Measurements from ENCODE around the gene ANO3.

Gene ANO3

DNA sequence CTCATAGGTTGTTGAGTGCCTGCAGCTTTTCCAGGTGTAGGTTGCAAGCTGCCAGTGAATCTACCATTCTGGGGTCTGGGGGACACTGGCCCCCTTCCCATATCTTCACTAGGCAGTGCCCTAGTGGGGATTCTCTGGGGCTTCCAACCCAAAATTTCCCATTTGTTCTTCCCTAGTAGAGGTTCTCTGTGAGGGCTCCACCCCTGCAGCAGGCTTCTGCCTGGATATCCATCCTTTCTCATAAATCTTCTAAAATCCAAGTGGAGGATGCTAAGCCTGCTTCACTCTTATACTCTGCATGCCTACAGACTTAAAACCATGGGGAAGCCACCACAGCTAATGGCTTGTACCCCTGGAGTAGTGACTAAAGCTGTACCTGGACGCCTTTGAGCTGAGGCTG is 33.4 kb downstream of the ANO3 start:
- no peak for DNase-seq

DNA sequence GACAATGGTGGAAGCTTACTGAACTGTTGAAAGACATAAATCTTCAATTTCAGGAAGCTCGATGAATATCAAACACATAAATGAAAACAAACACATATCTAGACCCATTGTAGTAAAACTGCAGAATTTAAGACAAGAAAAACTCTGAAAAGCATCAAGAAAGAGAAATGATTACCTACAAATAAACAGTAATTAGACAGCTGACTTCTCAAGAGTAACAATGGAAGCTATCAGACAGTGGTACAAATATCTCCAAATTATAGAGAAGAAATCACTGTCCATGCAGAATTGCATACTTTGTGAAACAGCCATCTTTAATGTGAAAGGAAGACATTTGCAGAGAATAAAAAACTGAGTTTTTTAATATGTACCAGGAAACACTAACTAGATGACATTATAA is 45.7 kb downstream of the ANO3 start:
- DNase-seq = no peak

DNA sequence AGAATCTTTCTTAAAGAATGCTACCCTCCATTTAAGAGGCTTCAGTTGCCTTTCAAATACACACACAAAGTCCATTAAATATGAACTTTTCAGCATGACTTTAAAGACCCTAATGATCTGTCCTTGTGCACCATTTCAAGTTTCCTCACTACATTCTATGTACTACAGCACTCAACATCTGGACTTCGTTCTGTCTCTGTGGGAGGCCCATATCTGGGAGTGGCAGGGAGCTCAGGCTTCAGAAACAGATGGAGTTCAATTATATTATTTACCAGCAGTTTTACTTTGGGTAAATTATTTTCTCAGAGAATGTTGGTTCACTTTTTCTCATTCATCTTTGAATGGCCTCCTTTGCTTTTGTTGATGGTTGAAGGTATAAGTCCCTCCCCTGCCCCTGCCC is 67.4 kb downstream of the ANO3 start:
- DNase-seq = no peak

DNA sequence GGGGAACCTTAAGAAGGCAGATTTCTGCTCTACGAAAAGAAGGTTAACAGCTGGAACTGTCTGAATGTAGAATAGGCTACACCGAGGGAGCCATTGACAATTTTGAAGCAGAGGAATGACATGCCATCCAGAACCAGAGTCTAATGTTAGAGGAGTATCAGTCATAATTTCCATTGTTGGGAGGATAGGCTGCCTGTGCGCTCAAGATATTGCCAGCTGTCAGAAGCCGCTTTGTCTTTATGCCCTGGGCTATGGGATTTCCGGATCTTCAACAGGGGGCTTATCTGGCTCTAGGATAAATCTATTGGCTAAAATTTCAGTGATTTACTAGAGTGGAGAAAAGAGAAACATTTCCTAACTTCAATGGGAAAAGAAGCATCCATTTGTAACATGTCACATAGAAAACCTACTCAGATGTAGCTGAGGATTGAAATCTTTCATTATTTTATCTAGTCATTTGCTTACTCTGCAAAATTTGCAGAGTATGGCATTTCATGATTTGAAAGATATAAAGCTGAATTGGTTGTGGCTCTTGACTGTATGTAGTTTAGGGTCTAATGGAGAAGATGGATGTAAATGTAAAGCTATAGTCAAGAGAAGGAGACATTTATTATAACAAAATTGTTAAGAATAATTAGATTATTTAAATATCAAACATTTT is 78.9 kb downstream of the ANO3 start:
- DNase-seq = no peak

DNA sequence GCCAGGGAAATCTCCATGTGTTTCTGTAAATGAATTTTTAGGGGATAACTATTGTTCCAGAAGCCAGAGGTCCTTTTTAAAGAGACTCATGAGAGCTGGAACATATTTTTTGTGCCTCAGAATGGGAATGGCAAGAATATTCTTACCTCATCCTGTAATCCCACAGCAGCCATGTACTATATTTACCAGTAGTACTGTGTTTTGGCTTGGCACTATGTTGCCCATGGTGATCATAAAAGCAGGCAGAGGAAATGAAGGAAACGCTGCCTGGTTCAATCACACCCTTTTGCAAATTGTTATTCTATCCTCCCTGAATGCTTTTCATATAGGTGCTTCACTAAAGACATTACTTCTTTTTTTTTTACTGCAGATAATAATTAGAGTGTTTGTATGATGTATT is 81.0 kb downstream of the ANO3 start:
- DNase-seq = no peak

DNA sequence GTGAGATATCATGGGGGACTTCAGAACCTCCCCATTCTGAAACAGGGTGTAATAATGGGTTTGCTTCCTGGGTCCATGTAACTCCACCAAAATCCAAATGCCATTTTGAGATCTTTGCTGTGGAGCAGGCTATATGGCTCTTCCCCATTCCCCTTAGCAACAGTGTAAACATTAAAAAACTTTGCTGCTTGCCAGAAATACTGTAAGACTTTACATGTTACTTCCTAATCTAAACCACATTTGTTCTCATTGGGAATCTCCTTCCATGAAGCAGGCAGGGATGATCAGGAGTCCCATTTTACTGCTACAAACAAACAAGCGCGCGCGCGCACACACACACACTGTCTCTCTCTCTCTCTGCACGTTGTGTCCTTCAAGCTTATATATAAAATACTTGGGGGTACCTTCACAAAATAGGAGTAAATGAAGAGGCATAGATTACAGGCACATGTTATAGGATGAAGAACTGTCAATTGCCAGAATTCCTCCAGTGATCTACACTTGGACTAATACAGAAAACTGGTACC is 86.5 kb downstream of the ANO3 start:
- DNase-seq = no peak

DNA sequence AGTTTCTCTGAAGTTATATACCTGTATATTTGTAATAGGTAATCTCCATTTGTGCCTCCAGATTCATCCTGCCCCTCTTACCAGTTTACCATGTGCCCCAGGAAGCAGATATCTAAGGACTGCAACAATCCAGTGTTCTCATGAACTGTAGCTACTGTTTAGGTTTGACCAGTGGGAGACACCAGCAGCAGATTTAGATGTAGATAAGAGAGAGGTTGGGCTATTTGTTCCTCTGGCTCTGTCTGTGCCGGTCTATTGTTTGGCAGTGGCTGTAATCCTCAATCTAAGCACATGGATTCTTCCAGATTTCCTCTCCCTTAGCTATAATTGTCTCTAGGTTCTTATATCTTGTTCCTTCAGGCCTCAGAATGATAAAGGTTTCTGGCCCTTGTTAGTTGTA is 88.4 kb downstream of the ANO3 start:
- no peak for DNase-seq

DNA sequence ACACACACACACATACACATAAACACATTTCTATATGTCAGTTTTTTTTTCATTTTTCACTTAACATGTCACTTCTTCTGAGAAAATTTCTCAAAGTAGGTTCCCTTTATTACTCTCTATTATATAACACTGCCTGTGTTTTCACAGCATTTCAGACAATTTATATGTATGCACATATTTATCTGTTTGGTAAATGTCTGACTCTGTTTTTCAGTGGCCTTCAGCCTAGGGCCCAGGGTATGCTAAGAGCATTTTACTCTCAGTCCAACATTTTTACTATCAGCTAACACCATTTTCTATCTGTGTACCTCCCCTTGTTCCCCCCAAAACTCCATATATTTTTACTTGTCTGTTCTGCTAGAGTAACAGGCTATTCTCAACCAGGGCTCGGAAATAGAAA is 92.3 kb downstream of the ANO3 start:
- no peak for DNase-seq

DNA sequence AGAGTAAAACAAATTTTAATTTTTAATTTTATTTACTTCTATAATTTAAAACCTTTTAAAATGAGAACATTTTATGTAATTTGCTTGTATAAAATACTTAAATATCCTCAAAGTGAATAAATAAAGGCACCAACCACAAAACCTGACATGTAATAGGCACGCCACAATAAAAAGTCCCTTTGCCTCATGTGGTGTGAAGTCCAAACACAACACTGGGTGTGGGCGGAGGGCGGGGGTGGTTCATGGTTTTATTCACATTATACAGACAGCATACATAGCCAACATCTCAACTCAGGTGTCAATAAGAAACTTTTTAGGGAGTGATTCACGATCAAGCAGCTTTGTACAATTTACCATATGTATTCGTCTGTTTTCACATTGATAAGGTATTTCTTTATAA is 107.9 kb downstream of the ANO3 start:
- no peak for DNase-seq

DNA sequence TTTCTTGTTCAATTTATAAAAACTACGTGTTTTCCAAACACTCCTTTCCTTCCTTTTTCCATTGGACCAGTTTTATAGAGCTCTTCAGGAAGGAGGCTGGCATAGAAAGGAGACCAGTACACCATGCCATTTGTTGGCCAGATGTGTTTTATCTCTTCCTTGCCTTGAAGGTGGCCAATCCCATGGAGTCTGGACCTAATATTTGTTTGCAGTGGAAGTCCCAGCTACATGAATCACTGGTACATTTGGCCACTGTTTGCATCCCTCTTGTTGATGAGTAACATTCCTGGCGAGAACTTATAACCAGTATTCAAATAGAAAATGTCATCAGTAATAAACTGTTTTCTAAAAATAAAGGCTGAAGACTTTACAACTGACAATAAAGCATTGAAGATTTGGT is 110.2 kb downstream of the ANO3 start:
- no peak for DNase-seq

DNA sequence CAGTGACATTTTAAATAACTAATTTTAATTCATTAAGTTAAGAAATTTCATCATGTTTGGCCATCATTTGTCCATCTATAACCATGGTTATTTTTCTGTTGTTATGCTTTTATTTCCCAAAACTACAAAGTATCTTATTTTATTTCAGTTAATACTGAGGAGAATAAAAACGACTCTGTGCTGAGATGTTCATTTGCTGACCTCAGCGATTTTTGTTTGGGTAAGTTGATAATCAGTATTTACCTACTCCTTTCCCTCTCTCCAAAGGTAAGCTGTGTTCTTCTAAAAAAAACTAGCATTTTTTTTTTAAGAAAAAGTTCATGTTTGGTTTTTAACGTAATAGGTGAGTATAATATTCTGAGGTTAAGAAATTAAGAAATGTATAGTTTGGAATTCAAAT is 111.7 kb downstream of the ANO3 start:
- no peak for DNase-seq

DNA sequence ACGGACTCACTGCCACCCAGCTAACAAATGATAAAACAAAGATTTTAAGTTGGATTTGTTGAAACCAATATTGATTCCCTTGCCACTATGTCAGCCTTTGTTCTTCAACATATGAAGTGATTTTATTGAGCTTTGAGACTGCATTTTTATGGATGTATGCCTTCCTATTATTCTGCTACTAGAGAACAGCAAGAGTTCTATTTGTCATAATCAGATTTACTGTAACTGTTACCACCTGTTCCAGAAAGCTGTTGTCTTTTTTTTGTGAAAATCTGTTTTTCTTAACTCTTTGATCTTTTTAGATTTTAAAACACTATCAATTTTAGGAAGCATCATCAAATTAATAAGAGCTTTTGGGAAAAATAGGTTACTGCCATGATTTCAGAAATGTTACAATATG is 125.7 kb downstream of the ANO3 start:
- no peak for DNase-seq

DNA sequence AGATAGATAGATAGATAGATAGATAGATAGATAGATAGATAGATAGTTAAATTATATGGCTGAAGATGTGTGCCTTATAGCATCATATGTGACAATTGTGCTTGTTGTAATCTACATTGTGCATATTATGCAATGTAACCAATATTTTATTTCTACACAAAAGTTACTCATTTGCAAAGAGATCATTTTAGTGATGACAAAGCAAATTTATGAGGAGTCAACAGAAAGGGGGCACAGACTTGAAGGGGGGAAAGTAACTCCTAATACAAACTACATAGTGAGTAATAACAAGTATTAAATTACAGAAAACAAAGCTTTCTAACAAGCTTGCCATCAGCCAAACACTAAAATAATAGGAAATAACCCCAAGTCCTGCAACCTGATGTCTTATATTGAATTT is 133.3 kb downstream of the ANO3 start:
- DNase-seq = no peak

DNA sequence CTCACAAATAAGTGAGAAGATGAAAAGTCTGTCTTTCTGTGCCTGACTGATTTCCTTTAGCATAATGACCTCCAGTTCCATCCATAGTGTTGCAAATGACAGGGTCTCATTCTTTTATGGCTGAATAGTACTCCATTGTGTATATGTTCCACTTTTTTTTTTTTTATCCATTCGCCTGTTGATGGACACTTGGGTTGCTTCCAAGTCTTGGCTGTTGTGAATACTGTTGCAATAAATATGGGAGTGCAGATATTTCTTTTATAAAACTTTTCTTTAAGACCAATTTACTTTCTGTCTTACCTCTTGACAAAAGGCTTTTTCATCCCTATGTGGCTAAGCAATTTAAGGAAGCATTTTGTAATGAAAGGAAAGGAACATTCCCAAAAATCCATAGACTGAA is 135.6 kb downstream of the ANO3 start:
- no peak for DNase-seq

DNA sequence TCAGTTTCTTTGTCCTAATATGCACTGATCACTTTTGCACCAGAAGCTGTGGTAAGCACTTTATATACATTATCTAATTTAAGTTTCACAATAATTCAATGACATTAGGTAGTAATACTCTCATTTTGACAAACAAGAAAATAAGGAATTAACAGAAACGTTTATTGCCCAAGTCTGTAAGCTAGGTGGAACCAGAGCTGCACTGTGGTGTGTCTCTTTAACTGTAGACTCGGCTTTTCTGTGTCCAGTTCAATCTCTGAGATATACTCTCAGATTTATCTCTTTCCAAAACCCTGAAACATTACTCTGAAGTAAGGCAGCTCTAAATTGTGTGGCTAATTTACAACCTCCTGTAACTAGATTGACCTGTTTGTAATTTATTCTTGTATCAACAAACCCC is 139.1 kb downstream of the ANO3 start:
- no peak for DNase-seq

DNA sequence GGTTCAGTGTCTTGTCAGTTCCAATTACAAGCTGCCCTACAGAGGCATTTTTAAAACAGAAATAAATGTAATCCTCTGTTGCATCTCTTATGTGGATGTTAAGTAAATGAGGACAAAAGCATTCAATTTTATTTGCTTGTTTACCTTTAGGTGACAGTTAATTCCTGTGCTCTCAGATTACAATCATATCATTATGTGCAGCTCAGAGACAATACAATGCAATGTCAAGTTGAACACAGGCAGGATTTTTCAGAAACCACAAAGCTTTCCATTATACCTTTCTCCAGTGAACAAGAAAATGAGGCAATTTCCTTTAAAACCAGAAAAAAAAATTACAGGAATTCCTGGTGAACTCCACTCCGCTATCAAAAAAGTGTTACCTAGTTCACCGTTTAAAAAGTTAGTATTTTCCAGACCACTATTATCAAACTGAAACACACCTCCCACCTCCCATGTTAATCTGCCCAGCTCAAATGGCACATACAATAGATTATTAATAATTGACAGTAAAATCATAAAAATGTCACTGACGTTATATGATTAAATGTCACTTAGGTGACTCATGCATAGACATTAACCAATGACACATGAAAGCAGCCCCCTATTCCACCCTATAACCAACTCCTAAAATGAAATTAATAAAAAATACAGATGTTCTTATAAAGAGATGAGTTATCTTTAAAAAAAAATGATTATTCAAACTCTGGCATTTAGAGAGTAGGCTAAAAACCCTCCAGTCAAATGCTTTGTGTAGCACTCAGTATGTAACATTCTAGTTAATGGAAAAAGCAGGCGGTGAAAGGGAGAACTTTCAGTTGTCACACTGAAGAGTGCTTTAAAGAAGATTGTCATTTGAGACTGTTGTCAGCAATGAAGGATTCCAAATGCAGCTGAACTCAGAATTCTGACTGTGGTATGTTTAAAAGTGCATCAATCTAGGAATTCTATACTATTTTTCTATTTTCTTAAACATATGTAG is 141.6 kb downstream of the ANO3 start:
- no peak for DNase-seq

DNA sequence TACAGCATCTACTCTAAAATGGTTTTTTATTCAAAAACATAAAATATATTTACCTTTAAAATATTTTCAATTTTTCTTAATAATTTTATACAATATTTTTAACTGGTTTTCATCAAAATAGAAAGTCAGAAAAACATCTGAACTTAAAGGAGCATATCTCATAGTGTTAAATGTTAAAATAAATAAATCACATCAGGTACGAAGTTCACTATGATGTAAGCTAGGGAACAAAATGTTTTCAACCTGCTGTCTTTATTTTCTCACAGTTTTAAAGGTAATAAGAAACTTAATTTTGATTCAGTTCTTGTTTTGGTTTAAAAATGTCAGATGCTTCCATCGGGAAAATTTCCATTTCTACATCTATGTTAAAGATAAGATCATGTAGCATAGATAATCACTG is 142.5 kb downstream of the ANO3 start:
- DNase-seq = no peak

DNA sequence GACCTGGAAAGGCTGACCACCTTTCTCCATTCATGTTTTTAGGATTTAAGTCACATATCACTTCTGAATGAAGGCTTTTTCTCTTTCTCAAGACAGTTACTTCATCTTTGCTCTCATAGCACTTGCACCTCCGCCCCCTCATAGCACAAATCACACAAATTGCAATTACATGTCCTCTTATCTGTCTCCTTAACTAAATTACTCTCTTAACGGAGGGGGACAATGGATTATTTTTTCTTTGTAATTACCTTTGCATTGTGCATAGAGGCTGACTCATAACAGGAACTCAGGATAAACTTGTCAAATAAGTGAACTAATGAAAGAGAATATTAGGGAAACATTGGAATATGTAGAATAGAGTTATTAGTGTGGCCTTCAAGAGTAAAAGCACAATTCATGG is 145.5 kb downstream of the ANO3 start:
- DNase-seq = no peak

DNA sequence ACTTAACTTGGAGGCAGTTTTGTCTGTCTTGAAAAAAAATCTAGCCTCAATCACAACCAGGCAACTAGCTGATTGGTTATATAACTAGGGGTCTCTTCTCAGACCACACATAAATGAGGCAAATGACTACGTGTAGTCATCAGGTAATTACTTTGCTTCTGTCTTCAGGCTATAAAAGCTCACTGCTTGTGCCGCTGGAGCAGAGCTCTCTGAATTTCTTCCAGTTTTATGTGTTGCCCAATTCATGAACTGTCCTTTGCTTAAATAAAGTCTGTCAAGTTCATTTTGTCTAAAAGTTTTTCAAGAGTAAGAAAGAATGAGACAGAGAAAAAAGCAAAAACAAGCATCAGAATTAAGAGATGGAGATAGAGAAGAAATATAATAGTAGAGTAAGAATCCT is 146.8 kb downstream of the ANO3 start:
- no peak for DNase-seq

DNA sequence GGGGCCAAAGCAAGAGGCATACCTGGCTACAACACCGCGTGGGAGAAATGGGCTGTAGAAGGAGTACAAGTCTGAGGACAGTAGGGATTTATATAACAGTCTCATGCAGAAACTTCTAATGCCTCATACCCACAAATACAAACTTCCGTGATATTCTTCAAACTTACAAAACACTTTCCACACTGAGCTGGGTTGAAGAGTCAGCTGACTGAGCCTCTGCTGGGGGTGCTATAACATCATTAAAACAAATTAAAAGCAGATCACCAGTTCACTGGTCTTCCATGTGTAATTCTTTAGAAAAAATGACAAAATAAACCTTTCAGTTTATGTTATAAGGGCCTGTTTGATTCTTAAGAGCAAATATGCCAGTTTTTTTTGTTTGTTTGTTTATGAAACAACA is 148.1 kb downstream of the ANO3 start:
- DNase-seq = no peak

DNA sequence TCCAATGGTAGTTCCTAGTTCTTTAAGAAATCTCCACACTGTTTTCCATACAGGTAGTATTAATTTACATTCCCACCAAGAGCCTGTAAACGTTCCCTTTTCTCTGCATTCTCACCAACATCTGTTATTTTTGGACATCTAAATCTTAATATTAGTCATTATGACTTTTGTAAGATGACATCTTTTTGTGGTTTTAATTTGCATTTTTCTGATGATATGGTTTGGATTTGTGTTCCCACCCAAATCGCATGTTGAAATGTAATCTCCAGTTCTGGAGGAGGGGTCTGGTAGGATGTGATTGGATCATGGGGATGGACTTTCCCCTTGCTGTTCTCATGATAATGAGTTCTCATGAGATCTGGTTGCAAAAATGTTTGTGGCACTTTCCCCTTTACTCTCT is 151.2 kb downstream of the ANO3 start:
- no peak for DNase-seq

DNA sequence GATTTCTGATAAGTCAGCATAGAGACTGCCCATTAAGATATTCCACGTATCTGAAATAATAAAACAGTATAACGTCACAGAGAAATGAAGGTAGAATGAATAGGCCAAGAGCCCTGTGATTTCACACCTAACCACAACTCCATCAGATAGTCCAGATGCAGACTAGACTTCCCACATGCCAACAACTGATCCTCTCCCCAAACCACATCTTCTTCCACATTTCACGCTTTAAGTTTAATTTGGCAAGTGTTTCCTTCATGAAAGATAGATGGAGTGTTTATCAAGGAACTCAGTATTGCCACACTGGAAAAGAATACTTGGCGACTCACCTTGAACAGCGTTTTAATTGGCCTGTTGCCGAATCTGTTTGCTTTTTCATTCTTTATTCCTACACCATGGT is 158.6 kb downstream of the ANO3 start:
- DNase-seq = no peak

DNA sequence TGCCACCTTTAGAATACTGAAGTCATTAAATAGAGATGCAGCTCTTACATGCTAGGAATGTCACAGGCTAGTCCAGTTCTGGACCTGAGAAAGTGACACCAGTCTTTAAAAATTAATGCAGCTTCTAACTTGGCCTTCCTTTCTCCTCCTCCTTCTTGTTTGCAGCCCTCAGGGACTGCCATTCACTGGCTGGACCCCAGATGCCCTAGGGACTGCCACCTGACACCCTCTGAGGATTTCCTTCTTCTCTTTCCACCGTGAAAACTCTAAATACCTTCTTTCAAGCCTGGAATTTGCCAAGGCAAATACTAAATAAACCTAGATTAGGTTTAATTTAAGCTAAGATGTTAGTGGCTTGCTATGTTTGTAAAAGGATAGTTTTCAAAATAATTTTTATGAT is 161.7 kb downstream of the ANO3 start:
- DNase-seq = no peak

DNA sequence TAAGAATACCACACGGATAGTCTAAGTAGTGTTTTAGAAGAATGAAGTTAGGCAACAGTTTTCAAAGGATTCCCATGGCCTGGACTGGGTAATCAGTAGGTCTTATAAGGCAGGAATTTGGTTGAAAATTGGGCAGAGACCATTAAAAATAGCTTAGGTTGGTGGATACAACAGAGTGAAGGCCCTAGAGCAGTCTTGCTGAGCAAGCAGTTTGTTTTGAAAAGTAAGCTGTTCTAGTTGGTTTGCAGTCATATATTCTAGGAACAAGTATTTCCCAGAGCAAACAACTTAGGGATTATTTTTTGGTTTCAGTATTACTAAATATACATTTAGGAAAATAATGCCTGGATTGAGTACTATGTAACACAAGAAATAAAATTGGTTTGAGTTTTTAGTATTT is 175.3 kb downstream of the ANO3 start:
- no peak for DNase-seq
